H1 (cell line): ENCODE results near the gene ANKH.

Experiments
- MAFK ChIP-seq: IDR thresholded peaks from 2 replicates; pipeline ENCODE4 v1.6.1; 2012; ENCODE audit warnings: low read depth, mild to moderate bottlenecking, improper control_type of control experiment, low read length
- TBP ChIP-seq: IDR thresholded peaks from 2 replicates; pipeline ENCODE4 v1.6.1; 2011; ENCODE audit warnings: low read depth, low read length, improper control_type of control experiment
- USF2 ChIP-seq: IDR thresholded peaks from 2 replicates; pipeline ENCODE4 v1.6.1; 2011; ENCODE audit warnings: low read length, improper control_type of control experiment
- TF ChIP-seq, protein P1 (sequence below), 3 experiments: IDR thresholded peaks; 1 replicate in 2 of 3; 2 replicates in 1 of 3; pipeline versions ENCODE4 v1.5.1 to v1.6.1; 2011; ENCODE audit warnings: low read length in 3 of 3, mild to moderate bottlenecking in 3 of 3, inconsistent platforms in 2 of 3, low read depth in 1 of 3, moderate library complexity in 1 of 3; ENCODE audit not compliant: insufficient read depth in 1 of 3; ENCODE audit errors: control extremely low read depth in 1 of 3

- TF ChIP-seq, protein P1, sequence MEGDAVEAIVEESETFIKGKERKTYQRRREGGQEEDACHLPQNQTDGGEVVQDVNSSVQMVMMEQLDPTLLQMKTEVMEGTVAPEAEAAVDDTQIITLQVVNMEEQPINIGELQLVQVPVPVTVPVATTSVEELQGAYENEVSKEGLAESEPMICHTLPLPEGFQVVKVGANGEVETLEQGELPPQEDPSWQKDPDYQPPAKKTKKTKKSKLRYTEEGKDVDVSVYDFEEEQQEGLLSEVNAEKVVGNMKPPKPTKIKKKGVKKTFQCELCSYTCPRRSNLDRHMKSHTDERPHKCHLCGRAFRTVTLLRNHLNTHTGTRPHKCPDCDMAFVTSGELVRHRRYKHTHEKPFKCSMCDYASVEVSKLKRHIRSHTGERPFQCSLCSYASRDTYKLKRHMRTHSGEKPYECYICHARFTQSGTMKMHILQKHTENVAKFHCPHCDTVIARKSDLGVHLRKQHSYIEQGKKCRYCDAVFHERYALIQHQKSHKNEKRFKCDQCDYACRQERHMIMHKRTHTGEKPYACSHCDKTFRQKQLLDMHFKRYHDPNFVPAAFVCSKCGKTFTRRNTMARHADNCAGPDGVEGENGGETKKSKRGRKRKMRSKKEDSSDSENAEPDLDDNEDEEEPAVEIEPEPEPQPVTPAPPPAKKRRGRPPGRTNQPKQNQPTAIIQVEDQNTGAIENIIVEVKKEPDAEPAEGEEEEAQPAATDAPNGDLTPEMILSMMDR (IDR thresholded peaks at IDR 0.05; ENCODE audit: control extremely low read depth in 1 of 3, insufficient read depth in 1 of 3, low read depth in 1 of 3, low read length in 3 of 3), result no peak
- TF ChIP-seq MAFK (no peak), USF2 (no peak), TBP (no peak)
Observed at GRCh38 chr5:14669415-14669814, 202.2 kb downstream of the ANKH start.
